ENCODE measurements around the gene NNMT. TPM values are rescaled to one million over a fixed set of nuclear protein-coding genes. Genes with fewer than 3 reads are reported as not detected.

The NNMT gene
- total RNA-seq, 1 experiment from 2014 or later, result not detected

- Mint-ChIP-seq H3K4me3 (no peak overlapping the region), H3K9me3 (no peaks in the 10 kb centered on the region; a peak in 1 of 5 replicates), H3K27me3 (ENCODE audit: low read depth) (peaks cover 6% of the 10 kb centered on the region; the same call in 1 of the 2 replicates), H3K4me1 (peaks cover 48 to 50% of the 10 kb centered on the region in 2 experiments), H3K27ac (peak overlapping the region in 2 of 3 experiments; percentile 38 to 47; a peak in 4 of 7 replicates), H3K36me3 (ENCODE audit: insufficient read depth in 1 of 3, low read depth in 3 of 3) (no peaks in the 10 kb centered on the region; a peak in 1 of 7 replicates)
- no peak overlapping the region for H2BK20ac ChIP-seq (ENCODE audit: low read depth, low read length, poor library complexity, severe bottlenecking)
- H3T11ph ChIP-seq (ENCODE audit: low read length), result no peak overlapping the region
- H3K14ac ChIP-seq (ENCODE audit: insufficient read depth, low read length), result no peak overlapping the region
- no peak overlapping the region for H3K4me2 ChIP-seq (ENCODE audit: insufficient read depth, insufficient read length, low read length)
- no peak overlapping the region for H4K5ac ChIP-seq (ENCODE audit: insufficient read length, low read depth, low read length)
- no peak overlapping the region for H4K8ac ChIP-seq (replicated peaks; ENCODE audit: insufficient read length, low read depth, low read length)
- no peak for TF ChIP-seq CTCF (conservative IDR thresholded peaks at IDR 0.05)
- no peak overlapping the region for H2BK15ac ChIP-seq (ENCODE audit: low read depth, low read length)
- no peaks in the 10 kb centered on the region for H4K20me1 ChIP-seq (ENCODE audit: control insufficient read depth, insufficient read depth, insufficient read length)
- H3K9ac ChIP-seq (ENCODE audit: extremely low read depth, insufficient read length, low read length), result no peak overlapping the region
- H3K79me2 ChIP-seq (ENCODE audit: insufficient read depth, low read length), result no peaks in the 10 kb centered on the region
- no peak overlapping the region for H4K91ac ChIP-seq (ENCODE audit: insufficient read length, low read depth, low read length)
- H3K4ac ChIP-seq (ENCODE audit: low read depth, low read length), result no peak overlapping the region
- WGBS (ENCODE audit: extremely low coverage, insufficient read length, low lambda C conversion rate), result no CpG with 5 or more reads among the region's 4 CpGs
- H2BK12ac ChIP-seq (ENCODE audit: insufficient read length, low read depth, low read length), result no peak overlapping the region
- H3K56ac ChIP-seq (ENCODE audit: insufficient read length, low read depth, low read length), result no peak overlapping the region
- no peak overlapping the region for H3K27ac ChIP-seq (ENCODE audit: insufficient read length, low read depth, low read length)
- H3K23me2 ChIP-seq (ENCODE audit: insufficient read length, low read depth, low read length, poor library complexity, severe bottlenecking), result no peaks in the 10 kb centered on the region
- no peak overlapping the region for H3K18ac ChIP-seq (ENCODE audit: insufficient read length, low read depth, low read length)
- H2AK5ac ChIP-seq (ENCODE audit: insufficient read length, low read length), result no peak overlapping the region
- DNase-seq, result no peak
- no peak overlapping the region for H2AFZ ChIP-seq (ENCODE audit: low read length)
- H3K23ac ChIP-seq (ENCODE audit: insufficient read length, low read depth, low read length), result no peak overlapping the region
- no peaks in the 10 kb centered on the region for H3K79me1 ChIP-seq (ENCODE audit: insufficient read depth, low read depth, low read length, poor library complexity, severe bottlenecking)
- no peak overlapping the region for H2BK5ac ChIP-seq (ENCODE audit: insufficient read length, low read length)
- no peak overlapping the region for H2BK120ac ChIP-seq (ENCODE audit: low read depth, low read length, poor library complexity, severe bottlenecking)
- H3K4me1 ChIP-seq (ENCODE audit: insufficient read depth, low read length), result peaks cover 19% of the 10 kb centered on the region
- no peaks in the 10 kb centered on the region for H3K9me3 ChIP-seq (ENCODE audit: control insufficient read depth, low read depth, low read length)
- no peaks in the 10 kb centered on the region for H3K27me3 ChIP-seq (ENCODE audit: insufficient read depth, low read length)
These were observed 22.2 kb downstream of the NNMT start for GRCh38 chr11:114318361-114318760.
